HT-29 (cell line): ENCODE measurements around the gene GUCA2A. TPM values are rescaled to one million over a fixed set of nuclear protein-coding genes. Genes with fewer than 3 reads are reported as not detected.
A peak's percentile ranks its signal among the peaks of the same experiment; 100 is the strongest.
"Not testable (repeated sequence)": the region's sequence is repeated elsewhere in the genome, so short reads cannot be mapped to it uniquely, and the experiment has no call there.

ENCODE experiments used
- DNase-seq: peaks from one replicate; pipeline ENCODE4 v3.0.0-alpha.2; 2015; ENCODE audit warnings: low spot score
- total RNA-seq: library from RNA; depleted of rRNA; stranded (reverse); fragments of >200 nt; shearing (Covaris generic); gene quantifications from 2 replicates; pipeline ENCODE4 v1.2.3, GENCODE V29; 2014; rRNA removed

The GUCA2A gene, protein sequence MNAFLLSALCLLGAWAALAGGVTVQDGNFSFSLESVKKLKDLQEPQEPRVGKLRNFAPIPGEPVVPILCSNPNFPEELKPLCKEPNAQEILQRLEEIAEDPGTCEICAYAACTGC
- total RNA-seq = 0.69 and 1.7 TPM in 2 replicates

DNA sequence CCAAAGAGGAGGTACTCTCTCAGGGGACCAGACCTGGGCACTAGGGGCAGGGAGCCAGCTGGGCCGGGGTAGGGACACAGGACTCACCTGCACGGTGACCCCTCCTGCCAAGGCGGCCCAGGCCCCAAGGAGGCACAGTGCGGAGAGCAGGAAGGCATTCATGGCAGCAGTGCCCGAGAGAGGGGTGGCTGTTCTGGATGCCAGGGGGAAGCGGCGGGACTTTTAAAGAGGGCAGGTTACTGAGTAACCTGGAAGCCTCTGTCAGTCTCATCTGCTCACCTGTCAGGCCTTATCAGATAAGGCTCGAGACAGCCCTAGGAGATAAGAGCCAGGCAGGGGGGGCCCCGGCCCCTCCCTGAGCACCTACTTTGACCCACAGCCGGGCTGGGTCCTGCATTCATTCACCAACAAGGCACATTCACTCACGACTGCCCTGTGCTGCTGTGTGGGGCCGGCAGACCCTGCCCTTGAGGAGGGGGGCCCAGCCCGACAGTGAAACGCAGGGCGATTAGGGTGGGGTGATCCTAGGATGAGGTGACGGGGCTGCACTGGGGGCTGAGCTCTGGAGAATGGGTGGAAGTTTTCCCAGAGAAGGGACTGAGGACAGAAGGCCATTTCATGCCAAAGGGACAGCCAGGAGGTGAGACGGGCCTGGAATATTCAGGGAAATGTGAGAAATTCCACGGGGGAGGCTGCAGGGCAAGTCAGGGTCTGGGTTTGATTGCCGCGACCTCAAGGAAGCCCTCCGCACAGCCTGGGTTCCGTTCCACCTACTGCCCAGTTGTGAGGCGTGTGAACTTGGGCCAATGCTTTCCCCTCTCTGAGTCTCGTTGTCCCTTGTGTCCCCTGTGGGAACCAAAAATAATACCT lies at the start of gene GUCA2A:
Gene GUCA2A (minus strand): TSS at position 195 of the 870 bp plus-strand sequence. CDS start 33 bp downstream, at position 162.
- DNase-seq = no peak

DNA sequence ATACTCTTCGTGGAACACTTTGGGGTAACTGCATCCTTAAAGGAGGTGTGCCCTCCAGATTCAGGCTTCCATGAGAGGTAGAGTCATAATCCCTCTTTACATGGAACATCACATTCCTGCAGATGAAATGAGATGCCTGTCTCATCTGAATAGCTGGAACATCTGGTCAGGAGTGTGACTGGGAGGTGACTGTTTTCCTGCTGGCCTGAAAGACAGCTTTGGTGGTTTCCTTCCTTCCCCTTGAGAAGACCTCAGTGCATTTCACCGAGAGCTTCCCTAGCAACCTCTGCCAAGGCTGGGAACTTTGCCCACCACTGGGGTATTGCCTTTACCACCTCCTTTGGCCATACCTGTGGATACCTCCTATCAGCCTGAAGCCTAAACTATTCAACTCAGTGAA lies 46.7 kb upstream of the GUCA2A start:
- no peak for DNase-seq

DNA sequence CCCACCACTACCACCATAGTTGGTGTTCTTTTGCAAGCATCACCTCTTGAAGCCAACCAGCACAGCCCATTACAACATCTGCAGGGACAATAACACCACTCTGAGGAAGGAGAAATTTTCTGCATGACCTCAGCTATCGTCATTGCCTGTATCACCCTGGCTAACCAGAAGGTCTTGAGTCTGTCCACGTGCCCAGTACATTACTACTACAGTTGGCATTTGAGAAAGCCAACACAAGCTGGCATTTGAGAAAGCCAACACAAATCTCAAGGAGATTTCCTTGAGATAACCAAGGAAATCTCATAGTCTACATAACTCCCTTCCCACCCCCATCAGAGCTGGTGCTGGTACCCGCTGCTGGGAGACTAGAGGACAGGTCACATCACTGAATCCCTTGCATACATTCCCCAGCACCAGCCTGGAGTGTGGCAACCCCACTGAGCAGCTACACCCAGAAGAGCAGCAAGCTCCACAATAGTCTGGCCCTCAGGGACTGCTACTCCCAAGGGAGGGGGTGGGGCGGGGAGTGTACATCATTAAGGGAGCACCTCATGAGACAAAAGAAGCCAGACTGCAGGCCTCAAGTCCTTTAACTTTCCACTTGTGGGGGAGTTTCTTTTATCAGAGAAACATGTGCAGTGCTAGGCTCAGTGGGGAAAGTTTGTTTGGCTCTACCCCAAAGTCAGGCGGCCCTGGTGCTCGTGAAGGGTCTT lies 46.0 kb upstream of the GUCA2A start:
- no peak for DNase-seq

DNA sequence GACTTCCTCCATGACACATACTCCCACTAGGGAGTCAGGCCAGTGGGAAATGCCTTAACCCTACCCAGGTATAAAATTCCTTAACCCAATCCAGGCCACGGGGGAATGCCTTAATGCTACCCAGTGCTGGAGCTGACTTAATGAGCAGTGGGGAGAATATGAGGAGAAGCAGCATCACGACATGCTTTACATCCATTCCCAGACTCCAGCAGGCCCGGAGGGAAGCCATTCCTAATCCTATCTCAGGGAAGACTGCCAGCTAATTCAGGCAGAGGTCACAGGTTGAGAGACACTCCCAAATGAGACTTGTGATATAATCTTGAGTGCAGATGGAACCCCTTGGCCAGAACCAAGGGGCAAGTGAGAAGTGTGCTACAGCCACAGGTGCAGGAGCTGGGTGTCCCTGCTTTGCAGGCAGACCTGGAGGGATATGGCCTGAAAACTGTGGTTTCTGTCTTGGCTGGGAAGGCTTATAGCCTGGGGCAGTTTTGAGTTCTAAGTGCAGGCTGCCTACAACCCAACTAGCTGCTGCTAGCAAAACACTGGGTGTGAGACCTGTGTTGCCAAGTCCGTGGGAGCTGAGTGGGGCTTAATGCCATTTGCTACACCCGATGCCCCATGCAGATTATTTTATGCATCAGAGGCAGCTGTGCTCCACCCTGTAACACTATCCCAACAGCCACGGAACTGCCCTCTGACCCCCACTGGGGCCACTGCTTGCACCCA lies 45.1 kb upstream of the GUCA2A start:
- no peak for DNase-seq

DNA sequence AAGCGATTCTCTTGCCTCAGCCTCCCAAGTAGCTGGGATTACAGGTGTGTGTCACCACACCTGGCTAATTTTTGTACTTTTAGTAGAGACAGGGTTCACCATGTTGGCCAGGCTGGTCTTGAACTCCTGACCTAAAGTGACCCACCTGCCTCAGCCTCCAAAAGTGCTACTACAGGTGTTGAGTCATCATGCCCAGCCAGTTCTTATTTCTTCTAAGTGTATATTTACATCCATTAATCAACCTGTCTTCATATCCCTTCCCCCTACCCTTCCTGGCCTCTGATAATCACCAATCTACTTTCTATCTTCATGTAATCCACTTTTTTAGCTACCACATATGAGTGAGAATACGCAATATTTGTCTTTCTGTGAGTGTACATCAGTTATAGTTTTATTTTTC lies 42.4 kb upstream of the GUCA2A start:
- DNase-seq = not testable (repeated sequence)

DNA sequence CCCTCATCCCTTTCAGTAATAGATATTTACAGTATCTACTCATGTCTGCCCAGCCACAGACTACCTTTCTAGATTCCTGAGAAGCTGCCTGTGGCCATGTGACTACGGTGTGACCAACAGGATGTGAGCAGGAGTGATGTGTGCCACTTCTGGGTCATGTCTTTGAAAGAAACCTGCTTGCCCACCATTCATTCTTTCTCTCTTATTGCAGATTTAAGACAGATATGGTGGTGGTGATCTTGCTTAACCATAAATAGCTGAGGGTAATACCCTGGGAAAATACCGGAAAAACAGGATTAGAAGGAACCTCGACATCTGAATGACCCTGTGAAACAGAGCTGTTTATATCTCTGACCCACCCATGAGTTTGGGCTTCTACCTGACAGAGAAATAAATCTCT lies 41.6 kb upstream of the GUCA2A start:
- peak; percentile 79 for DNase-seq

DNA sequence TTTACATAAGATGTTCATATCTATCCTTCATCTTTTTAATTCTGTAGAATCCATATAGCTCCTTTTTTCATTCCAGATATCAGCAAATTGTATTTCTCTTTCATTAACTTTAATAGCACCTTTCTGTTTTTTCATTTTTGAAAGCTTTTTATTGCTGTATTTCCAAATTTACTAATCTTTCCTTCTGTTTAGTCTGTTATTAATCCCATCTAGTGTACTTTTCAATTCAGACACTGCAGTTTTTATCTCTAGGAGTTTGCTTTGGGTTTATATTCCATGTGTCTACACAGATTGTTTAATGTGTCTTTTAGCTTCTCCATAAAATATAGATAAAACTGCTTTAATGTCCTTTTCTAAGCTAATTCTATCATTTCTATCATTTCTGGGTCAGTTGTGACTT lies 37.4 kb upstream of the GUCA2A start:
- DNase-seq = no peak

DNA sequence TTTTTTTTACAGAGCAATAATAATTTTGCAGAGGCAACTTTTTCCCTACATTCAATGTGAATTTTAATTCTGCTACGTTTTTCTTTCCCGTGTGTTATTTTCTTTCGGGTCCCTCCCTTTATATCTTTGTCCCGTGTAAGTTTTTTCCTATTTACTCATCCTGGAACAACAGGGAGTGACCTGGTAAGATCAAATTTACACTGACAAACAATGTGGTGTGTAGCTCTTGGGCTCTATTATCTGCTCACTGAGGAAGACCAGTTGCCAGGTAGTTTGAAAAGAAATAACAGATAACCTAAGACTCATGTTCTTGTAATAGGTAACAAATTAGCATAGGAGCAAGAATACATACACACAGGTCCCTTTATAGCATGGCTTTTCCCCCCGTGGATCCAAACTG lies 33.7 kb upstream of the GUCA2A start:
- no peak for DNase-seq

DNA sequence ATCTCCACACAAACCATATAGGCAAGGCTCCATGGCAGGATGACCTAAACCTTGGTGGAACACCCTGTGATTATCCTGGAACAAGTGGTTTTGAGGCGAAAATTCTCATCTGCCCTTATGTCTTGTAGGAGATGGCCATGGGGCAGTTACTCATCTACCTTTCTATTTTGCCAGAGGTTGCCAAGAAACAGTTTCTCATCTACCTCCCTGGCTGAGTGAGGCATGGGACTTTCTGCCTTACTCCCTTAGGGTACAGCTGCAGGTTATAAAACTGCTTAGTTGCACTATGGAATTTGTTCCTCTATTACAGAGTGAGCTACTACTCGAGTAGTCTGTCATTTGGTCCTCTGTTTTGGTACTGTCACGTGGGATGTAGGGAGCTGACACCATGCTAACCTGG lies 31.3 kb upstream of the GUCA2A start:
- DNase-seq = no peak

DNA sequence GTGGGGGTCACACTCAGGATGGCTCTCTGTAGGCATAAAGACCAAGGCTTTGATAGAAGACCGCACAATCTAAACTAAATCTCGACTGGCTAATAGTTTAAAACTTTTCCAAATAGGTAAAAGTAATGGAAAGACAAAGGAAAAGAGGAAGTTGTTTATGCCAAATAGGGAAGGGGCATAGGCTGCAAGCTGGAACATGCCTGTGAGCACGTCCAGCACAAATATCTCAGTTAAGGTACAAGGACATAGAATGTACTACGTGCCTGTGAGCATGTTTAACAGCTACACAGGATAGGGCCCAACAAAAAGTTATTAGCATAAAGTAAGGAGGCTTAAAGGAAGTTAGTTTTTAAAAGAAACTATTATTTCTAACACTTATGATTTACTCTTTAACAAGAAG lies 27.6 kb upstream of the GUCA2A start:
- DNase-seq = no peak

DNA sequence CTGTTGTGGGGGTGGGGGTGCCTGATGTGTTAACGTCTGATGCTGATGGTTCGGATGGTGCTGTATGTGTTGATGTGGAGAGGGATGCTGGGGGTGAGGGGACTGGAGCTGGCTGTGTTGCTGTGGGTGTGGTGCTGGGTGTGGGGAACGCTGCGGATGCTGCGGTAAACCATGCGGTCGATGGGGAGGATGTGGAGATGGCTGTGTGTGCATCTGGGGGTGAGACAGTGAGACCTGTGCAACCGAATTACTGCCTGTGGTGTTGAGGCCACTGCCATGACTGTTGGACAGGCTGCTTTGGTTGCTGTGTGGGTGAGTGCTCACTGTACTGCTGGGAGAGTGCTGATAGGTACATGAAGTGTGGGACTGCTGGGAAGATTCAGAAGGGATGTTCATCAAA lies 26.8 kb upstream of the GUCA2A start:
- DNase-seq = no peak

DNA sequence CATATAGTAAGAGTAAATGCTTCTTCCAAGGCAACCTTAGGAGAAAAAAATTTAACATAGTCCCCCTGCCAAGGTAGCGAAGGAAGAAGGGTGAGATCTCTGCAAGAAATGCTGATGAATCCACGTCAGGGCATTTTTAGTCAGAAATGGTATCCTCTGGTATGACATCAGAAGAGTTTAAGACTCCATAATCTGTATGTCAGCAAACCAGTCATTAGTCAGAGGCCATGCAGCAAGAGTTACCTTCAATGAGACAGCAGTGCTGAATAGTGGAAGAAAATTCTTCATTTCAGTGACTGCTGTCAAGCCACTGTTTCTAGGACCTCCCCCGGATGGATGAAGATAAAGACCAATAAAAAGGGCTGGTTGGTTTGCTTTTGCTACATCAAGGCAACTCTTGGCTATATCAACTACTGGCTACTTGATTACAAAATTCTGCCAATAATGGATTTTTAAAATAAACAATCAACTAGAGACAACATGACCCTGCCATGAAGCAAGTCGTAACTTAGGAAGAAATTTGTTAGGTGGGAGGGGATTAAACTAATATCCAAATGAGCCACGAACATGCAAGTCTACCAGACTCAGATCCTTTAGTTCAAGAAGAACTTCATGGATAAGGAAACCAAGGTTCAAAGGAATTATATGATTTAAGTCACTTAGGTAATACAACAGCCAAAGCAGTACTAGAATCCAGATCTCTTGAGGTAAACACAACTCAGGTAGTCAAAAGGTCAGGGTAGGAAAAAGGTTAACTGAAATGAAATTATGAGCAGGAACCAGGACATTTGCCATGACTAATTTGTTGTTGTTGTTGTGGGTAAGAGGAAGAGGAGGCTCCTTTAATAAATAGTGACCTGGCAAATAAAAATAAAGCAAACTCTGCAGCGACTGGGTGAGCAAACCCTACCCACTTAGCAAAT lies 25.6 kb upstream of the GUCA2A start:
- DNase-seq = no peak

DNA sequence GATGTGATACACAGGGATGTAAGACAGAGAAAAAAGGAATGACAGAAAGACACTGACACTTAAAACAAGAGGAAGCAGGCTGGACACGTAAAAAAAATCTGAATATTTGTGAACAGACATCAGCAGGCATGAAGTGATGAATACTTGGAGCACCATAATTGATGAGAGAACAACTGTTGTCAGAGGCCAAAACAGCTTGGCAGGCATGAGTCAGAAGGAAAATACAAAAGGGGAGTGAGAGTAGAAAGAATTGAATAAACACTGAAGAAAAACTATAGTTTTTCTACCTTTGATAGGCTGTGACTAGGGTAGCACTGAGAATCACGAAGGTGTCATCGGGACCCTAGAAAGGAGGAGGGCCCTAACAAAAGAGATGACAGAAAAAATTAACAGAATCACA lies 21.6 kb upstream of the GUCA2A start:
- DNase-seq = no peak

DNA sequence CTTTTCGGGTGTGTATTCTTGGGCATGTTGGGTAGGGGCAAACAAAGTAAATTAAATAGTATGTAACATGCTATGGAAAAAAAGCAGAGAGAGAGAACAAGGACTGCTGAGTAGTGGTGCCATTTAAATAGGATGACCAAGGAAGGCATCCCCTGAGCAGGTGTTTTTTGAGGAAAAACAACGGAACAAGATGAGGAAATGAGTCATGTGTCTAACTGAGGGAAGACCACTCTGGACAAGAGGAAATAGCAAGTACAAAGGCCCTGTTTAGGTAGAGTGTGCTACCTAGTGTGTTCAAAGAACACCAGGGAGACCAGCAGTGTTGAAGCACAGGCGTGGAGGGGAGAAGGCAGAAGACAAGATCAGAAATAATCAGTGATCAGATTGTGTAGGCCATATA lies 20.1 kb upstream of the GUCA2A start:
- no peak for DNase-seq

DNA sequence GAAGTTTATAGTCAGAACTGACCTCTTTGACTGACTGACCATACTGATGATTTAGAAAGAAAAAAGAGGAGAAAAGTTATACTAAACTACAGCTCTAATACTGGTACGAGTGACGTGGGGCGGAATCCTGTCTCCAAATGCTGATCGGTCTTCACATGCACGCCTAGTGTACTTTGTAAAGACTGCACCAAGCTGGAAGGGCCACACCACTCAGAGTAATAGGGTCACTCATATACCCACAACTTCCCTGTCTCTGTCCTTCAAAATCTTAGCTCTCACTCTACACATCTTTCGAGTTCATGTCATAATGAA lies 19.4 kb upstream of the GUCA2A start:
- DNase-seq = no peak

DNA sequence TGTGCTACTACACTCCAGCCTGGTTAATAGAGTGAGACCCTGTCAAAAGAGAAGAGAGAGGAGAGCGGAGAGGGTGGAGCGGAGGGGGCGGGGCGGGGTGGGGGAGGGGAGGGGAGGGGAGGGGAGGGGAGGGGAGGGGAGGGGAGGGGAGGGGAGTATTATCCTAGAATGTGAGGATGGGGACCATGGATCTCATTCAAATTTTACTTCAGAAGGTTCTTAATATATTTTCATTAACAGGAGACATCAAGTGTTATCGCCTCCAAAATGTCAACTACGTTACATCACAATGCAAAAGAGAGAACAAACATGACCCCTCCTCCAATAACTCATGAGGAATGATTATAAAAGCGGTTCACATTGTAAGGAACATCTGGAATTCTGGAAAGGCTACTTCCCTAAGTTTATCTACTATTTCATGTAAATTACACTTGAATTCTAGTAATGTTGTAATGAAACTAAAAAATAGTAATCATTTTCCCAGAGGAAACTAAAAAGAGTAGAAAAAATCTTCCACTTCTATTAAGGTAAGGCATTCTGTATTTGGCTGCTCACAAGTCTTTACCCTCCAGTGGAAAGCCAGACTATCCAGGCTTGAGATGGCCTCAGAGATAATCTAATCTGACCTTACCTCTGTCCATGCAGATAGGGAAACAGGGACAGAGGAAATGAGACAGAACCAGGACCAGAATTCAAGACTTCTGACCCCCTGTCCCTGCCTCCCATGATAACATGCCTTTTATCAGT lies 18.8 kb upstream of the GUCA2A start:
- DNase-seq = no peak

DNA sequence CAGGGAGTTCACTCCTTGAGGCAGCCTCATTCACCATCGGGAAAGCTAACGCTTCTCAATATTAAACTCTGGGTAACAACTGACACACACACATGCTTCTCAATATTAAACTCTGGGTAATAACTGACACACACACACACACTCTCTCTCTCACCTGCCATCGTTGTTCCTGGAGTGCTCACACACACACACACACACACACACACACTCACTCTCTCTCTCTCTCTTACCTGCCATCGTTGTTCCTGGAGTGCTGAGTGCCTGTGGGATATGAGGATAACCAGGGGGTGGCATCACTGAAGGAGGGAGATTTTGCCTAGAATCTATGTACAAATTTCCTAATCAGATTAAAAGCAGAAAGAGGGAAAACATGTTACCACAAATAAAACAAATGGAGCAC lies 17.1 kb upstream of the GUCA2A start:
- no peak for DNase-seq

DNA sequence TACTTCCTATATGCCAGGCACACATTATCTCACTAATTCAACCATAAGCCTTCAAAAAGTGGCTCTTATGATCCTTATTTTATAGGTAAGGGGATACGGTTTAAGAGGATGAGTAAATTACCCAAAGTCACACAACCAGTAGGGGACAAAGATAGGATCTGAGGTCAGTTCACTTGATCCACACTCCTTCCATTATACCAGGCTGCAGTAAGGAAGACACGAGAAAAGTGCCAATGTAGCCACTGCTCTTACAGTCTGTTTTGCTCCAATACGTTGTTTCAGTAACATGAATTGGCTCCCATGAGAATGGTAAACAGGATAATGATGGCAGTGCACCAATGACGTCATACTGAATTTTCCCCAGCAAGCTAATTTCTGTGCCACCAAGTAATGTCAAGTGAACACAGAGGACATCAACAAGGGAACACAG lies 15.4 kb upstream of the GUCA2A start:
- DNase-seq = no peak

DNA sequence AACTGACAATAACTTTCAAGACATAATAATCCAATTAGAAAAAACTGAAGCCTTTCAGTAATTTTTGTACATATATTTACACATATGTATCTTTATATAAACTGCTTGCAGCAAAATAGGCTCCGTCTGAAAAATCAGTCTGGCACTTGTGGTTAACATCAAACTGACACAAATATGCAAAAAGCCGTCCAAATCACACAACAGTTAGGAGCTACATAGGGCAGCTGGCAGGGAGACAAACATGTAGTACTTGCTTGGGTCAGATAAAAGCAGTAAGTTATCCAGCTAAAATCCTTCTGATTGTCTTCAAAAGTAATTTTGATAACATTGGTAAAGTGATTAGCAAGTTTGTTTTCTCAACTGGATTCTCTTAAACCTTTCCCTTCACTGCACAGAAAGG lies 14.7 kb upstream of the GUCA2A start:
- DNase-seq = no peak

DNA sequence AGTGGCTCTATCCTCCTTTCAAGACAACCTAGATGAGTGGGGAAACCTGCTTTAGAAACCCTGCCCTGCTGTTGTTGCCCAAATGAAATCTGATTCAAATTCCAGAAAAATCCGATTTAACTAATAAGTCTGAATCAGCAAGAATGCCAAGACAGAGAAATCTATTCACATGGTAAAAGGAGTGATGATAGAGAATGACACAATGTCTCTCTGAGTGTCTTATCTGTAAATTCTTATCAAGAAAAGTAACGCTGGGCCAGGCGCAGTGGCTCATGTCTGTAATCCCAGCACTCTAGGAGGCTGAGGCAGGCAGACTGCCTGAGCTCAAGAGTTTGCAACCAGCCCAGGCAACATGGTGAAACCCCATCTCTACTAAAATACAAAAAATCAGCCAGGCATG lies 13.7 kb upstream of the GUCA2A start:
- no peak for DNase-seq
